Measurements from ENCODE around the gene COPS3.
"Not testable (repeated sequence)": the region's sequence is repeated elsewhere in the genome, so short reads cannot be mapped to it uniquely, and the experiment has no call there.

The COPS3 gene

DNA sequence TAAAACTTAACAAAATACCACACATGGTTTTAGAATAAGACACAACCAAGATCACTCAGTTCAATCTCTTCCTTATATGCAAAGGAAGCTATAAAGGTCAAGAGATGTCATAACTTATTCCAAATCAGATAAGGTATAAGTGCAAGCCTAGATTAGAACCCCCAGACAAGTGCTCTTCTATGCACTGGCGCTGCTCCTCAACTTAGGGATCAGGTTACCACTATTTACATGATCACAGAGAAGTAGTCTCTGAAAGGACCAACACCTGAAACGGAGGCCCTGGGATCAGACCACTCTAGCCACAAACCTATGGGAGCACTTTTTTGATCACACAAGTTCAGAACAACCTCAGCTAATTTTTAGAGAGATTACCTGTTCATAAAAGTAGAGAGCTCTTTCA lies 16.6 kb downstream of the COPS3 start:
- no peak for DNase-seq (ENCODE audit: low spot score)
- TF ChIP-seq, protein P1, sequence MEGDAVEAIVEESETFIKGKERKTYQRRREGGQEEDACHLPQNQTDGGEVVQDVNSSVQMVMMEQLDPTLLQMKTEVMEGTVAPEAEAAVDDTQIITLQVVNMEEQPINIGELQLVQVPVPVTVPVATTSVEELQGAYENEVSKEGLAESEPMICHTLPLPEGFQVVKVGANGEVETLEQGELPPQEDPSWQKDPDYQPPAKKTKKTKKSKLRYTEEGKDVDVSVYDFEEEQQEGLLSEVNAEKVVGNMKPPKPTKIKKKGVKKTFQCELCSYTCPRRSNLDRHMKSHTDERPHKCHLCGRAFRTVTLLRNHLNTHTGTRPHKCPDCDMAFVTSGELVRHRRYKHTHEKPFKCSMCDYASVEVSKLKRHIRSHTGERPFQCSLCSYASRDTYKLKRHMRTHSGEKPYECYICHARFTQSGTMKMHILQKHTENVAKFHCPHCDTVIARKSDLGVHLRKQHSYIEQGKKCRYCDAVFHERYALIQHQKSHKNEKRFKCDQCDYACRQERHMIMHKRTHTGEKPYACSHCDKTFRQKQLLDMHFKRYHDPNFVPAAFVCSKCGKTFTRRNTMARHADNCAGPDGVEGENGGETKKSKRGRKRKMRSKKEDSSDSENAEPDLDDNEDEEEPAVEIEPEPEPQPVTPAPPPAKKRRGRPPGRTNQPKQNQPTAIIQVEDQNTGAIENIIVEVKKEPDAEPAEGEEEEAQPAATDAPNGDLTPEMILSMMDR (IDR thresholded peaks at IDR 0.05; ENCODE audit: extremely low read depth, insufficient read depth, missing control alignments) = no peak
- in situ Hi-C loops (cut with MboI; ENCODE audit: low pct_unique_long_range_greater_than_20kb, low sequenced_read_pairs, unreplicated experiment) = no loop called here

DNA sequence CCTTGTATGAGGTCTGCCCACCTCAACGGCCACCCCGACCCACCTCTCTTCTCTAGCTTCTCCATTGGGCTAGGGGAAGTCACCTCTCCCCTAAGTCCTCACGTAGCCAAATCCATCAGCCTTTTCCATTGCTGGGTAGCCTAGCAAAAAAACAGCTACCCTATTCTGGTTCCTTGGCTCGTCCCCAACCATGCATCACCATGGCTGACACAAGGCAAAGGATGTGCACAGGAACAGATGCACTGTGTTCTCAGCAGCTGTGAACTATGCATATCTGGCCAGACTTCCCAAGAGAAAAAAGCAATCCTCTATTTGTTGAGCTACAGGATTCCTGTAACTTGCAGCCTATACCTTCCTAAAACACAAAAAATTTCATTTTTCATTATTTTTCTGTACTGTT lies 22.0 kb downstream of the COPS3 start:
- TF ChIP-seq, protein P1 (IDR thresholded peaks at IDR 0.05; ENCODE audit: extremely low read depth, insufficient read depth, missing control alignments) = no peak
- in situ Hi-C loops (cut with MboI; ENCODE audit: low pct_unique_long_range_greater_than_20kb, low sequenced_read_pairs, unreplicated experiment) = no loop called here

DNA sequence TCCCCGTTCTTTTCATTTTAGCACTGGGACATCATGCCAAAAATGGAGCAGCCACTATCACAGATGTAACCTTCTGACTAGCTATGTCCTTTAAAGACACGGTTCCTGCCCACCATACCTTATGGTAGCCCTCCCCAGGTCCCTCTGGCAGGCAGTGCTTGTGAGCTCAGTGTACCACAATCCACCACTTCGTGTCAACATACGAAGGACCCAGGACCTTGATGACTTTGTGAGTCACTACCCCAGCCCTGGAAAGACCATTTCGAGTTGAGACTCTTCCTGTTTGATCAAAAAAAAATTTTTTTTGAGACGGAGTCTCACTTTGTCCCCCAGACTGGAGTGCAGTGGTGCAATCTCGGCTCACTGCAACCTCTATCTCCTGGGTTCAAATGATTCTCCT lies 23.0 kb downstream of the COPS3 start:
- no peak for DNase-seq (ENCODE audit: low spot score)
- in situ Hi-C loops (cut with MboI; ENCODE audit: low pct_unique_long_range_greater_than_20kb, low sequenced_read_pairs, unreplicated experiment) = no loop called here
- TF ChIP-seq, protein P1 (IDR thresholded peaks at IDR 0.05; ENCODE audit: extremely low read depth, insufficient read depth, missing control alignments) = no peak

More for the DNA sequence above, 22.0 kb downstream of the COPS3 start:
- no peak for DNase-seq (ENCODE audit: low spot score)

DNA sequence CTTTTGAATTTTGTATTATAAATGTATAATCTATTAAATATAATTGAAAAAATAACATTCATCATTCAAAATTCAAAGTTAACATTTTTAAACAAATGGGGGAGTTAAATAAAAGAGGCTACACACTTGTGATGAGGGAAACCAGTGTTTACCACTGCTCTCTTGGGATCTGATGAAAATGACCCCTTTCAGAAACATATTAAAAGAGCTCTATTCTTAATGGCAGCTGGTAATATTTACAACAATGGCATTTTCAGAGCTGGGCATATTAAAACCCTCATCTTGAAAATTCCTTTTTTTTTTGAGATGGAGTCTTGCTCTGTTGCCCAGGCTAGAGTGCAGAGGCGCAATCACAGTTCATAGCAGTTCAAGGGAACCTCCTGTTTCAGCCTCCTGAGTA lies 24.7 kb downstream of the COPS3 start:
- no peak for DNase-seq (ENCODE audit: low spot score)
- TF ChIP-seq, protein P1 (IDR thresholded peaks at IDR 0.05; ENCODE audit: extremely low read depth, insufficient read depth, missing control alignments) = no peak
- in situ Hi-C loops (cut with MboI; ENCODE audit: low pct_unique_long_range_greater_than_20kb, low sequenced_read_pairs, unreplicated experiment) = no loop called here

DNA sequence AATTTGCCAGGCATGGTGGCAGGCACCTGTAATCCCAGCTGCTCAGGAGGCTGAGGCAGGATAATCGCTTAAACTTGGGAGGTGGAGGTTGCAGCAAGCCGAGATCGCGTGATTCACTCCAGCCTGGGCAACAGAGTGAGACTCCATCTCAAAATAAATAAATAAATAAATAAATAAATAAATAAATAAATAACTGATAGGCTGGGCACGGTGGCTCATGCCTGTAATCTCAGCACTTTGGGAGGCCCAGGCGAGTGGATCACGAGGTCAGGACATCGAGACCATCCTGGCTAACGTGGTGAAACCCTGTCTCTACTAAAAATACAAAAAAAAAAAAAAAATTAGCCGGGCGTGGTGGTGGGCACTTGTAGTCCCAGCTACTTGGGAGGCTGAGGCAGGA lies 25.4 kb downstream of the COPS3 start:
- DNase-seq (ENCODE audit: low spot score); in situ Hi-C loops (cut with MboI; ENCODE audit: low pct_unique_long_range_greater_than_20kb, low sequenced_read_pairs, unreplicated experiment): not testable (repeated sequence)

DNA sequence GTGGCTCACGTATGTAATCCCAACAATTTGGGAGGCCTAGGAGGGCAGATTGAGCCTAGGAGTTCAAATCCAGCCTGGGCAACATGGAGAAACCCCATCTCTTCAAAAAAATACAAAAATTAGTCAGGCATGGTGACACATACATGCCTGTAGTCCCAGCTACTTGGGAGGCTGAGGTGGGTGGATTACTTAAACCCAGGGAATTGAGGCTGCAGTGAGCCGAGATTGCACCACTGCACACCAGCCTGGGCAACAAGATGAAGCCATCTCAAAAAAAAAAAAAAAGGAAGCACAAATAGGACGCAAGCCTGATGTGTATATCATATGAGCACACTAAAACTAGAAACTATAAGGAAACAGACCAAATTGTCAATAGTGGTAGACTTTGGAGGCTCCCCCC lies 27.0 kb downstream of the COPS3 start:
- TF ChIP-seq, protein P1 (IDR thresholded peaks at IDR 0.05; ENCODE audit: extremely low read depth, insufficient read depth, missing control alignments) = no peak
- in situ Hi-C loops (cut with MboI; ENCODE audit: low pct_unique_long_range_greater_than_20kb, low sequenced_read_pairs, unreplicated experiment) = no loop called here
- DNase-seq (ENCODE audit: low spot score) = no peak

DNA sequence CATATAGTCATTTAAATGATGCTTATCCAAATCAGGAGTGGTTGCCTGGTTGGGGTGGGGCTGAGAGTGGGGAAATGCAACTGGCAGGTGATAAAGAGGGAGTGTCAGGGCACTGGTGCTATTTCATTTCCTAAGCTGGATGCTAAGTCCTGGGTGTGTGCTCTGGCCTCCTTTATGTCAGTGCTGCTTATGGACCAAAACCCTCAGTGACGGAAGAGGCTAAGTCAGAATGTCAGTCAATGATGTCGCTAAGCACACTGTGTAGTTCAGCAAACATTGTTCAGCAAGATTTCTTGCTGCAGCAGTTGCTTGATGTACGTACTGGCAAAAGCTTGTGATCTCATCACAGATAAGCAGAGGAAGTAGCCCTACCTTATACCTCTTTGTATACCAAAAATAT lies 27.6 kb downstream of the COPS3 start:
- DNase-seq (ENCODE audit: low spot score) = no peak
- in situ Hi-C loops (cut with MboI; ENCODE audit: low pct_unique_long_range_greater_than_20kb, low sequenced_read_pairs, unreplicated experiment) = no loop called here
- TF ChIP-seq, protein P1 (IDR thresholded peaks at IDR 0.05; ENCODE audit: extremely low read depth, insufficient read depth, missing control alignments) = no peak
